ENCODE results near the gene CDK18.

Gene CDK18

DNA sequence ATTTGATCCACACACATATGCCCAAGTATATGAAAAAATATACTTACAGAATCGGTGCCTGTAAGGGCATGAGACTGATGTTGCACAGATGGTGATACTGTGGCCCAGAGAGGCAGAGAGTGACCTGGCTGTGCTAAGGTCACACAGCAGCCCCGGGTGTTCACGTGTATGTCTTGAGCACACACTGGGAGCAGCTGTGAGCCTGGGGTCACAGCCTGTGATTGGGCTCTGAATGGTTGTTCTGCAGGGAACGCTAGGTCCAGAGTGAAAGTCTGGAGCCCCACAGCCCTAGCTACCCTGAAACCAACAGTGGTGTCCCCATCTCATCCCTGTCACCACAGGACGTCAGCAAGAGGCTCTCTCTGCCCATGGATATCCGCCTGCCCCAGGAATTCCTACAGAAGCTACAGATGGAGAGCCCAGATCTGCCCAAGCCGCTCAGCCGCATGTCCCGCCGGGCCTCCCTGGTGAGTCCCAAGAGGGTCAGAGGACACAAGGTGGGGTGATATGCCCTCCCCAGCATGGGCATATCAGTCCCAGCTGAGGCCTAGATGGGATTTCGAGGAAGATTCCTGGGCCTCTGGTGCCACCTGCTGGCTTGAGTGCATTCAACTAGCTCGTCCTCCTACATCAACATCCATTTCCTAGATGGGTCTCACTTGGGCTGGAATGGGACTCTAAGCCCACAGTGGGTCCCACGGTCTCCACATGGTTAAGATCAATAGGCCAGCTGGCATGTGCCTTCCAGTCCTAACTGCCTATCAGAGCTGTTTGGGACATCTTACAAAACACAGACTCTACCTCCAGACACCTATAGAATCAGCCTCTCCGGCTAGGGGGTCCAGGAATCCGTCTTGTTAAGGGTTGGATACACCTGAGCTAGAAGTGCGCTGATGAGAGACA lies 19.7 kb downstream of the CDK18 start:
- DNase-seq (ENCODE audit: low spot score), result peak; percentile 65

DNA sequence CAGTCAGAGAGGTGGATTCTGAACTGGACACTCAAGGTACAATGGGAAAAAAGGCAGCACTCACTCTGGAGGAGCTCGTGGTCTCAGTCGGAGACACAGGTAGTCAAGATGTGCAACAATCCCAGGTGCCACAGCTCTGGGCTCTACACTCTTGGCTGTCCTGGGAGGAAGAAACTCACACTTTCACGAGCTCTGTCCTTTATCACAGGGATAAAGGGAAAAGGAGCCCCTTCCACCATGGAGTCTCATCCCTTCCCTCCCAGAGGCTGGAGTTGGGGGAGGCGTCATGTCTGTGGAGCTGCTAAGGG lies 20.3 kb downstream of the CDK18 start:
- no peak for DNase-seq (ENCODE audit: low spot score)

DNA sequence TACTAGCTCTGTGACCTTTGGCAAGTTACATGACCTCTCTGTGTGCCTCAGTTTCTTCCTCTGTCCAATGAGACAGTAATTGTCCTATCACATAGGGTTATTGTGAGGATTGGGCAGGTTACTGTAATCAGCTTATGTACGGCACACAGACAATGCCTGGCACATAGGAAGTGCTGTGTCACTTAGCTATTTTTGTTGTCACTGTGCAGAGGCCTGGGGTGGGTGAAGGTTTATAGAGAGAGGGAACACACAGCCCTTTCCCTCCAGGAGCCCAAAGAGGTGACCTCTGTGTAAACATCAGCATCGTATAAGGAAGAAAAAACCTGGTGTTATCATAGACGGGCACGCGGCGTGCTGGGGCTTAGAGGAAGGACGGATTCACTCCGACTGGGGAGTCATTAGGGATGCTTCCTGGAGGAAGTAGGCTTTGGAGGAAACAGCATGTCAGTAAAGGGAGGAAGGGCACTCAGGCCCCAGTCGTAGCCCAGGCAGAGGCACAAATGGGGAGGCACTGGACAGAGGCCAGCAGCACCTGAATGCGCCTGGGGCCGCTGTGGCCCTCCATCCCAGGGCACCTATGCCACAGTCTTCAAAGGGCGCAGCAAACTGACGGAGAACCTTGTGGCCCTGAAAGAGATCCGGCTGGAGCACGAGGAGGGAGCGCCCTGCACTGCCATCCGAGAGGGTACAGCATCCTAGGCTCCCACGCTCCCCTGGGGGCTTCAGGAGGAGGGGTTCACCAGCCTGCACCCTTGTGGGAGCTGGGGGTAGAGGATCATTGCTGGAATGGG lies 21.2 kb downstream of the CDK18 start:
- no peak for DNase-seq (ENCODE audit: low spot score)

DNA sequence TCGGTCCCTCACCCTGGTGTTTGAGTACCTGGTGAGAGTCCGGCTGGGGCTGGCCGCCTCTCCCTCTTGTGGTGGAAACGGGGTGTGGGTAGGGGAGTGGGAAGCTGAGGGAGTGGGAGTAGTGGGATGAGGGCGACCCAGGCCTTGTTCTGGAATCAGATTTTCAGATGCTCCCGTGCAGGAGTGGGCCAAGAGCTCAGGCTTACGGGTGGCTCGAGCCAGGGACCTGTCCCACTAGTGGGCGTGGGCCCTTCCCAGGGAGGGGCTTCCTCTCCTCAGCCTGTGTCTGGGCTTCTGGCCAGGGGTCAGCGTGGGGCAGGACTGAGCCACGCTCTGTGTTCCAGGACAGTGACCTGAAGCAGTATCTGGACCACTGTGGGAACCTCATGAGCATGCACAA lies 22.0 kb downstream of the CDK18 start:
- no peak for DNase-seq (ENCODE audit: low spot score)

DNA sequence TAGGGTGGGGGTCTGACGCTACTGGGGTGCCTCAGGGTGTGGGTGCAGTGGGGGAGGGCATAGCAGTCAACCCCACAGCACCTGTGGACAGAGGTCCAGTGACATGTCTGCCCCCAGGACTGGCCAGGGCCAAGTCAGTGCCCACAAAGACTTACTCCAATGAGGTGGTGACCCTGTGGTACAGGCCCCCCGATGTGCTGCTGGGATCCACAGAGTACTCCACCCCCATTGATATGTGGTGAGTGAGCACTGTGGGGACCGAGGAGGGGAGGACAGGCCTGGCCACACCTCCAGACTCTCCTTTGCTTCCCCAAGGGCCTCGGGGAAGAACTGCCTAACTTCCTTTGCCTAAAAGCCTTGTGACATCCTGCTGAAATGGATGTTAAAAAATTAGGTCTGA lies 23.5 kb downstream of the CDK18 start:
- no peak for DNase-seq (ENCODE audit: low spot score)

DNA sequence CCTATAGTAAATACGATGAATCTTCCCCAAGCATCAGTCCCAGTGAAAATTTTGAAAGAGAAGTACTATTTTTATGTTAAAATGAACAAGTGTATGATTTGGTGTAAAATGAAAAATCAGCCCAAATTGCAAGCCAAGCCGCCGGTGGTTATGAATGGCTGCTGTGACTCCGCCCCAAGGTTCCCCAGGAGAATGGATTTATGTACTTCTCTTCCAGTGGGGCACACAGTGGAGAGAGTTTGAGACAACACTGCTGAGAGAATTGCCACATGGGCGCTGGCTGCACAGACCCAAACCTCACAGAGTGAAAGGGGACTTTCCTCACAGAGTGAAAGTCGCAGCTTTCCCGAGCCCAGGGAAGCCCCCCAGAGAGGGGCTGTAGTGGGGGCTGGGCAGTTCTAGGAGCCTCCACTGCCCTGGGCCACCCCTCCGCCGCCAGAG lies 24.0 kb downstream of the CDK18 start:
- DNase-seq (ENCODE audit: low spot score), result no peak

DNA sequence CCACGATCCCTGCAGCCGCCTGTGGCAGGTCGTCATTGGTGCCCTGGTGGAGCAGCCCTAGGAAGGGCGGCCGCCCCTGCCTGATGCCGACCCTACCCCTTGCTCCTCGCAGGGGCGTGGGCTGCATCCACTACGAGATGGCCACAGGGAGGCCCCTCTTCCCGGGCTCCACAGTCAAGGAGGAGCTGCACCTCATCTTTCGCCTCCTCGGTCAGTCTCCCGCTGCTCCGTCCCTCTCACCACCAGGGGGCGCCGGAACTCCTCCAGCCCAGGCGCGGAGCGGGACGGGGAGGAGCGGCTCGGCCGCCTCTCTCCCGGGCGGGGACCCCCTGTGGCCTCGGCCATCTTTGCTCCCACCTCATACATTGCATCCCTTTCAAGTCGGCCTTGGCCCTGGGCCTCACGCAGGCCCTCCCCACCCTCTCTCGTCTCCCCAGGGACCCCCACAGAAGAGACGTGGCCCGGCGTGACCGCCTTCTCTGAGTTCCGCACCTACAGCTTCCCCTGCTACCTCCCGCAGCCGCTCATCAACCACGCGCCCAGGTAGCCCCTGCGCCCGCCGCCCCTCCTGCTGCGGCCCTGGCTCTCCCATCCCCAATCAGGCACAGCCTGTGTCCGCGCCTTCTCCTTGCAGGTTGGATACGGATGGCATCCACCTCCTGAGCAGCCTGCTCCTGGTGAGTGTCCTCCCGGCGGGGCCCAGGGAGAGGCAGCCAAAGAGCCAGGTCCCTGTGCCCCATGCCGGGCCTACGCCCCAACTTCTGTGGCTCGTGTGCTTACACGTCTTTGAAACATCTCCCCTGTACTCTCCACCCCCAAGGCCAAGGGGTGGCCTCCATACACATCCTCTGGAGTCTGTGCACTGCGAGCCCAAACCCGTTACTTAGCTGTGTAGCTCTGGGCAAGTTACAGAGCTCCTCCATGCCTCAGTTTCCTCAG lies 24.7 kb downstream of the CDK18 start:
- DNase-seq (ENCODE audit: low spot score), result peak; percentile 71

DNA sequence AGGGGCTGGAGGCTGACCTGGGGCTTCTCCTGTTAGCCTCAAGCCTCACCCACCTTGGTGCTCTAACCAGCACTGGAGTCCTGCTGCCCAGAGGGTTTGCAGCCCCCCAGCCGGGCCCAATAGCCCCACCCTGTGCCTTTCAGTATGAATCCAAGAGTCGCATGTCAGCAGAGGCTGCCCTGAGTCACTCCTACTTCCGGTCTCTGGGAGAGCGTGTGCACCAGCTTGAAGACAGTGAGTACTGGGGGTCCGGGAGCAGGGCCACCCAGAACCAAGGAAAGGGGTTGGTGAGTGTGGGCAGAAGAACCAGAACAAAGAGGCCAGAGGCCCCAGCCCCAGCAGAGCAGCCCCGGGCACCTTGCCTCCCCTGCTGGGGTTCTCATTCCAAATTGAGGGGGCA lies 25.6 kb downstream of the CDK18 start:
- no peak for DNase-seq (ENCODE audit: low spot score)

DNA sequence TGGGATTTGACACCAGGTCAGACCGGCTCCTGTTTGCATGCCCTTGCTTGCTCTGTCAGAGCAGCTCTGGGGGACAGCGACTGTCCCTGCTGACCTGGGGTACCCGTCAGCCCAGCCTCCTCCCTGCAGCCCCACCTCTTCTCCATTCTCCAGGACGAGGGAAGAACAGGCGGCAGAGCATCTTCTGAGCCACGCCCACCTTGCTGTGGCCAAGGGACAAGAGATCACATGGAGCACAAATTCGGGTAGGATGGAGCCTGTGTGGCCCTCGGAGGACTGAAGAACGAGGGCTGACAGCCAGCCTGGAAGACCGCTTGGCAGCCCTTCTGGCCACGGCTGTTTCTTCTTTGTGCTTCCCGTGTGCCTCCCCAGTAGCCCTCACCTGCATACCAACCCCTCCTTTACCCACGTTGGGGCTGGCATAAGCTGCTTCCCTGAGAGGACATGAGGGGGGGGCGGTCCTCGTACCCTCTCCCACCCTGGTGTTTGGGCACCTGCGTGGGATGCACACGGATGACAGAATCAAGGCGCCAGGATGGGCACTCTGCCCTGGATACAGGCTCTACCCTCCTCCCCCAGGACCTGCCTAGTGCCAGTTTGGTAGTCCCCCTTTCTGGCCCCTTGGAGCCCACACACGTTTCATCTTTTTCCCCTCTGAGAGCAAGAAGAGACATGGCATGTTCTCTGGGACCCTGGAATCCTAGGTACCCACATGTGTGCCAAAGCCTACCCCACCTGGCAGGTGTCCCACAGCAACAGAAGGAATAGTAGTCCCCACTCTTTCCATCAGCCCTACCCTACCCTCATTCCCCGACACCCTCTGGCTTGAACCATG lies 26.9 kb downstream of the CDK18 start:
- DNase-seq (ENCODE audit: low spot score), result no peak

DNA sequence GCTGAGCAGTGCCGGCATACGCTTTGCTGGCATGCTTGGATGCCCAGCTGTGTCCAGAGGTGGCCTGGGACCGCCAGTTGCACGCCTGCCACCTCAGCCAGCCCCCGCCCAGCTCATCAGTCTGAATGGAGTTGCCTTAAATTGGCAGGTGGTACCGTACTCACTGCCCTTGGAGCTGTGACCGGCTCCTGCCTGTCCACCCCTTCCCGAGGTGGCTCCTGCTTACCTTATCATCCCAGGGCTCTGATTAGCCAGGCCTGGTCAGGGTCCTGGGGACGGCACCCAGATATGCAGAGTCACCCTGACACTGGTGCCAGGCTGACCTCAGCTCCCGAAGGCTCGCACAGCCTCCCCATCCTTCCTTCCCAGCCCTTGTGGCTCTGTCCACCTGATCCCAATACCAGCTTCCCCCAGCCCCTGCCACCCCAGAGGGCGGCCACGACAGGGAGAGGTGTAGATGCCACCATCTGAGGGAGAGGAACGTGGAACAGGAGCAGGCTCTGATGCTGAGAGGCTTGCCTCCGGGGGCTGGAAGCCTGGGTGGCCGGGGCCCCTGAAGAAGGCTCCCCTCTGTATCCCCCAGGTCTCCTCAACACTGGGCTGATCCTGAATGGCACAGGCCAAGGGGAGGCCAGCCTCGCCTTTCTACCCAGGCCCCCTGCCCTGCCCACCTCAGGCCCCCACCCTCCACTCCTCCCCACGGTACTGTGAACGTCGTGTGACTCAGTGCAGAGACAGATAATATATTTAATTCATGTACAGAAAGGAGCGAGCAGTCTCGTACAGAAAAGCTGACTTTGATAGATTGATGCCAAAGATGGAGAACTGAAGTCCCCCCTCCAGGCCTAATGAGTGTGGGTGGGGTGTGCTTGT lies 27.8 kb downstream of the CDK18 start:
- DNase-seq (ENCODE audit: low spot score), result no peak

DNA sequence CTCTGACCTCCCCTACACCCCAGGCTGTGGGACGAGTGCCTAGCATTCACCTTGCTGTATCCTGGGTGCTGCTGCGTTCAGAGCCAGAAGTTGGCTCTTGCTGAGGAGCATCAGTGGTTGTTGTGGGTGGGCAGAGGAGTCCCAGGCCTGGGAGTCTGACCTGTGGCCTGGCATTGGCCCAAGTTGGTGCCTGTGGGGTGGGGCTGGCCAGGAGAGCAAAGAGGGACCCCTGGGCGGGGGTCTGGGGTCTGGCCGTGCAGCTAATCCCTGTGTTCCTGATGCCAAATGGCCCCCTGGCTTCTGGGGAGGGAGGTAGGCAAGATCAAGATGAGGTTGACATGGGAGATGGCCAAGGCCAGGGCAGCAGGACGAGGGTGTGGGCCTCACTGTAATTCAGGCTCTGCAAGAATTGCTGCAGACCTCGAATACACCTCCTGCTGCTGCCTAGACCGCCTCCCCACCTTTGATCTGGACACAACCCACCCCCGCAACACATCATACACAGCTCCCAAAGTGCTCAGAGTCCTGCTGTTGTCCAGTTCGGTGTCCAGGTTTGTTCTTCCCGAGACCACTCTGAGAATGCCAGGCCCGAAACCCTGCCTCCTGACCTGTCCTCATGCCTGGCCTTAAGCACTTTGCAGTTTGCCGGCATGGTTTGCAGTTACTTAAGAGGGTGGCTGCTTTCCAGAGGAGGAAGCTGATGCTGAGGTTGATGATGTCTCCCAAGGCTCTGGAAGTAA lies 28.7 kb downstream of the CDK18 start:
- no peak for DNase-seq (ENCODE audit: low spot score)

DNA sequence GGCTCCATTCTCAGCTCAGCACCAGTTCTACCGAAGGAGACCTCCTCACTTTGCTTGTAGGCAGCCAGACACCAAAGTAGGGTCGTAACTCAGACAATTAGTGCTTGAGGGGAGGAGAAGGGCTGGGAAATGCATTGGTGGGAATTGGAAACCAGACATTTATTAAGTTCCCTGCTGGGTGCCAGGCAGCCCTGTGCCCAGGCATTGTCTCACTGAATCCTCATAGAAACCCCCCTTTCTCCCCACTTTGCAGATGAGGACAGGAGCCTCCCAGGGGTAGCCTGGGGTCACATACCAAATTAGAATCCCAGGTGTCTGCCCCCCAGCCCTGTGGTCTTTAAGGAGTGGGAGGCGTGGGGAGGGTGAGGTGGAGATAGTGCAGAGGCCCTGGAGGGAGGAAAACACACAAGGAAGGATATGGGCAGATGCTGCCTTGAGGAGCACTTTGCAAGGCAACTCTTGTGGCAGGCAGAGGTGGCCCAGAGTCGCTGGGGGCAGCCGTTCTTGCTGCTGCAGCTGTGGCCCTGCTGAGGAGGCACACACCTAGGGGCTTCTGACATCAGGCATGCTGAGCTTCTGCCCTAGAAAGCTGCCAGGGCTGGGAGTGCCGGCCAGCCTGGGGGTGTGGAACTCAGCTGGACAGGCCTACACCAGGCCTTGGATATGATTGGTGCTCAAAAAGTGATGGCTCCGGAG lies 29.4 kb downstream of the CDK18 start:
- DNase-seq (ENCODE audit: low spot score), result no peak

DNA sequence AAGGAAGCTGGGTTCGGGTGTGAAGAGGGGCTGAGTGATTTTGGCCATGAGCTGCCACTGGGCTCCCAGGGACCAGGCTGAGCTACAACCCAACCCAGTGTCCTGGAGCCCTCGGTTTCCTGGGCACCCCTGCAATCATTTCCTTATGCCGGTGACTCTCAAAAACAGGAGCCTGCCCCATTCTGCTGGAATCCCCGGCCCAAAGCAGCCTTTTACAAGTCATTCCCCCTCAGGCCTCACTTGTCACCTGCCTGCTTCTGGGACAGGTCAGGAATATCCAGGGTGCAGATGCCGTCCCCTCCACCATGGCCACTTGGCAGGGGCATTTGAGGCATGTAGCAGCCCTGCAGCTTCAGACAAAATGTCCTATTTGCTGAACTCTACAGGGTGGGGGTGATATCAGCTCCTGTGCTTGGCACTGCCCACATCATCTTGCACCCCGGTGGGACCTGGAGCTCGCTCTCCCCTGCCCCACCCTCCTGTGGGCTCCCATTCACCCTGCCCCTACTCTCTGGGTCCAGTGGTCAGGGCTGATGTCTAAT lies 30.0 kb downstream of the CDK18 start:
- DNase-seq (ENCODE audit: low spot score), result no peak

DNA sequence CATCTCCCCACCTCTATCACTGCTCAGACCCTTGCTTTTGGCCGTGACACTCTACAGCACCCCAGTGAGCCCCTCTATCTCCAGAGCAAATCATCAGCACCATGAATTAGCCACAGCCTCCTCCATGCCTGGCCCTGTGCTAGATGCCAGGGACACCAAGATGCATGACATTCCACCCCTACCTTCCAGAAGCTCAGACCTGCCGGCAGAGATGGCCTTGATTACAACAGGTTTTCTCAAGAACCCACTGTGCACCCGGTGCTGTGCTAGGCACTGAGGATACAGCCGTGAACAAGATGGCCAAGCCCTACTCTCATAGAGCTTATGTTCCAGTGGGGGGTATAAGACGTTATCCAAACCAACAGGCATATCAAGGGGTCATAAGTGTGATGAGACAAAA lies 30.6 kb downstream of the CDK18 start:
- no peak for DNase-seq (ENCODE audit: low spot score)

DNA sequence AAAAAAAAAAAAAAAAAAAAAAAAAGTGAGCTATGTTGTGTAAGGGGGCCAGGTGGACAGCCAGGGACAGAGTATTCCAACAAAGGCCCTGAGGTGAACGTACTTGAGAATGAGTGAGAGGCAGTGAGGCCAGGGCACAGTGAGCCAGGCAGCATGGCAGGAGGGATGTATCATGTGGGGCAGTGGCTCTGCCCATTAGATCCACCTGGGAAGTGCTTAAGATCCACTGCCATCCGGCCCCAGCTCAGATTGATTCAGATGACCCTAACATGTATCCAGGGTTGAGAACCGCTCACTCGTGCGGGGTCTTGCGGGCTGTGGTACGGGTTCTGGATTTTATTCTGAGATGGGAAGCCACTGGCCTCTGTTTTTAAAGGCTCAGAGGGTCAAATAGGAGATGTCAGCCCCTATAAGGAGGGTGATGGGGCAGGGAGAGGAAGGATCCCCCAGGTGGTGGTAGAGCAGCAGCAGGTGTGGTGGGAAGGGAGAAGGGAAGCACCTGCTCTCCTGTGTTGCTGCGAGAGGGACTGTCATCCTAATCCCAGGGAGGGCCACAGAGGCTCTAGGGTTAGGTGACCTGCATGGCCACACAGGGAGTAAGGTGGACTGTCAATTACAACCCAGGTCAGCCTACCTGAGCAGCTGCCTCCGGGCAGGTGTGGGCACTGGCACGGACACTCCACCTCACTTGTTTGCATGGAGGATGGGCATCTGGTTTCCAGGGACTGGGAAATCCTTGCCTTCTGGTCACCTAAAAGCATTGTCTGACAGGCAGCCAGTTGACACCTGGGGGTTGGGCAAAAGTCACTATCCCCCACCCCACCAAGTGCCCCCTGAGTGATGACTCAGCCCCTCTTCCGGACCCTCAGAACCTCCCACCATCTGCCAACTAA lies 31.6 kb downstream of the CDK18 start:
- no peak for DNase-seq (ENCODE audit: low spot score)

DNA sequence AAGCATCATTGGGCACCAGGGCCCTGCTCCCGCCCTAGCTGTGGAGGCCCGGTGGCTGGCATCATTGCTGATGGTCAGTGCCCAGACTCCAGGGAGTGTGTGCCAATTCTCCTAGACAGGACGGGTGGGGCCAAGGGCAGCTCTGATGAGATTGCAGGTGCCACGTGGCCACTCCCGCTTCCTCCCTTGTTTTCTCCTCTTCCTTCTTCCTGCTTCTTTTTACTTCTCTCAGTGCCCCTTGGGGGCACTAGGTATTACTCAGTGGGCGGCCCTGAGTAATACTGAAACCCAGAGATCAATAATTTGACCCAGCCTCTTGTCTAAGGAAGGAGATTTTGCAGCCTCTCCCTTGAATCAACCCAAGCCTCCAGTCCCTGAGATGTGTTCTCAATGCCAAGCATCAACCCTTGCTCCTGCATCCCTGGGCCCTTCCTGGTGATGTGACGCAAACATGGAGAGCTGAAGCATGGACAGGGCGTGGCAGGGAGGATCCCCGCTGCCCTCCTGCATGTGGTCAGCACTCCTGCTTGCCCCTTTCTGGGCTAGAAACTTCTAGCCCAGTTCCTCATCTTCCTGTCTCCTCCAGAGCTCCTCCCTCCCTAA lies 32.4 kb downstream of the CDK18 start:
- peak; percentile 61 for DNase-seq (ENCODE audit: low spot score)

DNA sequence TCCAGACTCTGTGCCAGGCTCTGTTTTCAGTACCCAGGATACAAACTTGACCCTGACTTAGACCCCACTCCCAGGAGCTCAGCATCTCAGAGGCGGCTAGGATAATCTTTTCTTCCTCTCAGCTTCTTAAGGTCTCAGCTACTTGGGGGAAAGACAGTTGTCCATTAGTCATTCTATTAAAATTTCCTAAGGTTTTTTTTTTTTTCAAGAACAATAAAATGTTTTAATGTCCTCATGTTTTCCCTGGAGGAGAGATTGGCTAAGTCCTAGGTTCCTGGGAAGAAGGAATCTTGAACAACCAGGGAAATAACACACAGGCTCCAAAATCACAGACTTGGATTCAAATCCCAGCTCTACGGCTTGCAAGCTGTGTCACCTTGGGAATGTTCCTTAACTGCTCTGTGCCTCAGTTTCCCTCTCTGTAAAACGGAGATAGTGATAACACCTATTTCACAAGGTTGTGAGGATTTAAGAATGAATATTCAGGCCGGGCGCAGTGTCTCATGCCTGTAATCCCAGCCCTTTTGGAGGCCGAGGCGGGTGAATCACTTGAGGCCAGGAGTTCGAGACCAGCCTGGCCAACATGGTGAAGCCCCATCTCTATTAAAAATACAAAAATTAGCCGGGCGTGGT lies 33.0 kb downstream of the CDK18 start:
- no peak for DNase-seq (ENCODE audit: low spot score)
